HG03342 (cell line): ENCODE results near the gene ADM5.

Experiments used
- ATAC-seq: cut with Tn5 transposase; IDR thresholded peaks from one replicate; pipeline ENCODE4 v1.9.1; 2021; ENCODE audit warnings: mild to moderate bottlenecking, moderate library complexity; ENCODE audit not compliant: unreplicated experiment

The ADM5 gene

GRCh38 chr19:49658139-49658517 is 31.3 kb upstream of the ADM5 start:
- no peak for ATAC-seq

- ATAC-seq = no peak
These were observed 30.6 kb upstream of the ADM5 start for GRCh38 chr19:49658566-49659442.

- ATAC-seq = no peak
These were observed 28.9 kb upstream of the ADM5 start for GRCh38 chr19:49660338-49660961.

- ATAC-seq = no peak
These were observed 27.4 kb upstream of the ADM5 start for GRCh38 chr19:49662011-49662410.

- no peak for ATAC-seq
These were observed 26.2 kb upstream of the ADM5 start for GRCh38 chr19:49663224-49663623.

- no peak for ATAC-seq
These were observed 25.0 kb upstream of the ADM5 start for GRCh38 chr19:49664171-49665035.

GRCh38 chr19:49665036-49665350 is 24.4 kb upstream of the ADM5 start:
- ATAC-seq = no peak

GRCh38 chr19:49665351-49666119 is 23.9 kb upstream of the ADM5 start, which contains the start of the genes BCL2L12 and IRF3:
Gene BCL2L12, plus strand, starts transcription at chr19:49665933. Its CDS starts 760 bp downstream, at chr19:49666693.
Gene IRF3, minus strand, starts transcription at chr19:49665857. Its CDS starts 1,019 bp downstream, at chr19:49664838.
- ATAC-seq = peak; percentile 74

- no peak for ATAC-seq
These were observed 23.3 kb upstream of the ADM5 start for GRCh38 chr19:49666120-49666444.

GRCh38 chr19:49667473-49667872 is 21.9 kb upstream of the ADM5 start:
- ATAC-seq = no peak

GRCh38 chr19:49669516-49669915 is 19.9 kb upstream of the ADM5 start:
- no peak for ATAC-seq

GRCh38 chr19:49672131-49672919 is 17.1 kb upstream of the ADM5 start:
- ATAC-seq = no peak

- ATAC-seq = no peak
These were observed 13.1 kb upstream of the ADM5 start for GRCh38 chr19:49676136-49676783.

- ATAC-seq = peak; percentile 66
These were observed 12.6 kb upstream of the ADM5 start for GRCh38 chr19:49676784-49677230.

- ATAC-seq = no peak
These were observed 12.0 kb upstream of the ADM5 start, which contains the start of gene PRMT1 for GRCh38 chr19:49677231-49677900. Gene PRMT1, plus strand, starts transcription at chr19:49677271. Its CDS starts 10 bp downstream, at chr19:49677281.

GRCh38 chr19:49677901-49678674 is 11.3 kb upstream of the ADM5 start:
- no peak for ATAC-seq

GRCh38 chr19:49678985-49679770 is 10.2 kb upstream of the ADM5 start:
- ATAC-seq = no peak
